GM12874 (cell line): ENCODE data around the gene GDF10.

Experiments used
- TF ChIP-seq, protein P1 (sequence below): IDR thresholded peaks from 2 replicates; pipeline ENCODE4 v1.5.1; 2011; ENCODE audit warnings: low read depth, mild to moderate bottlenecking, control low read depth, low read length, moderate library complexity; ENCODE audit not compliant: insufficient read depth

The GDF10 gene

DNA sequence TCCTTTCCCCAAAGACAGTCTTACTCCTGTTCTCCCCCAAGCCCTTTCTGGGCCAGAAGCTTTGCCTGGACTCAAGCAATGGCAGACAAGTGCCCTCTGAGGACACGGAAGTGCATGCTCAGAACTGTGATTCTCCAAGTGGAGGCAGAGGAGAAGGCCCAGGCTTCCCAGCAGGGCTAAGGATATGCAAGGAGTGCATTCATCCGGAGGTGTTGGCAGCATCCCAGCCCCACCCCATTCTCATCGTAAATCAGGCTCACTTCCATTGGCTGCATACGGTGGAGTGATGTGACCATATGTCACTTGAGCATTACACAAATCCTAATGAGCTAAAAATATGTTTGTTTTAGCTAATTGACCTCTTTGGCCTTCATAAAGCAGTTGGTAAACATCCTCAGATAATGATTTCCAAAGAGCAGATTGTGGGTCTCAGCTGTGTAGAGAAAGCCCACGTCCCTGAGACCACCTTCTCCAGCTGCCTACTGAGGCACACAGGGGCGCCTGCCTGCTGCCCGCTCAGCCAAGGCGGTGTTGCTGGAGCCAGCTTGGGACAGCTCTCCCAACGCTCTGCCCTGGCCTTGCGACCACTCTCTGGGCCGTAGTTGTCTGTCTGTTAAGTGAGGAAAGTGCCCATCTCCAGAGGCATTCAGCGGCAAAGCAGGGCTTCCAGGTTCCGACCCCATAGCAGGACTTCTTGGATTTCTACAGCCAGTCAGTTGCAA is 46.7 kb downstream of the GDF10 start:
- TF ChIP-seq, protein P1, sequence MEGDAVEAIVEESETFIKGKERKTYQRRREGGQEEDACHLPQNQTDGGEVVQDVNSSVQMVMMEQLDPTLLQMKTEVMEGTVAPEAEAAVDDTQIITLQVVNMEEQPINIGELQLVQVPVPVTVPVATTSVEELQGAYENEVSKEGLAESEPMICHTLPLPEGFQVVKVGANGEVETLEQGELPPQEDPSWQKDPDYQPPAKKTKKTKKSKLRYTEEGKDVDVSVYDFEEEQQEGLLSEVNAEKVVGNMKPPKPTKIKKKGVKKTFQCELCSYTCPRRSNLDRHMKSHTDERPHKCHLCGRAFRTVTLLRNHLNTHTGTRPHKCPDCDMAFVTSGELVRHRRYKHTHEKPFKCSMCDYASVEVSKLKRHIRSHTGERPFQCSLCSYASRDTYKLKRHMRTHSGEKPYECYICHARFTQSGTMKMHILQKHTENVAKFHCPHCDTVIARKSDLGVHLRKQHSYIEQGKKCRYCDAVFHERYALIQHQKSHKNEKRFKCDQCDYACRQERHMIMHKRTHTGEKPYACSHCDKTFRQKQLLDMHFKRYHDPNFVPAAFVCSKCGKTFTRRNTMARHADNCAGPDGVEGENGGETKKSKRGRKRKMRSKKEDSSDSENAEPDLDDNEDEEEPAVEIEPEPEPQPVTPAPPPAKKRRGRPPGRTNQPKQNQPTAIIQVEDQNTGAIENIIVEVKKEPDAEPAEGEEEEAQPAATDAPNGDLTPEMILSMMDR: no peak

DNA sequence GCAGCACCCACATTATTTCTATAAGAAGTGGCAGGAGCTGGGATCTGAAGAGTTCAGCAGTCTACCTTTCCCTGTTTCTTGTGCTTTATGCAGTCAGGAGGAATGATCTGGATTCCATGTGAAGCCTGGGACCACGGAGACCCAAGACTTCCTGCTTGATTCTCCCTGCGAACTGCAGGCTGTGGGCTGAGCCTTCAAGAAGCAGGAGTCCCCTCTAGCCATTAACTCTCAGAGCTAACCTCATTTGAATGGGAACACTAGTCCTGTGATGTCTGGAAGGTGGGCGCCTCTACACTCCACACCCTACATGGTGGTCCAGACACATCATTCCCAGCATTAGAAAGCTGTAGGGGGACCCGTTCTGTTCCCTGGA is 47.3 kb downstream of the GDF10 start:
- TF ChIP-seq, protein P1: no peak

DNA sequence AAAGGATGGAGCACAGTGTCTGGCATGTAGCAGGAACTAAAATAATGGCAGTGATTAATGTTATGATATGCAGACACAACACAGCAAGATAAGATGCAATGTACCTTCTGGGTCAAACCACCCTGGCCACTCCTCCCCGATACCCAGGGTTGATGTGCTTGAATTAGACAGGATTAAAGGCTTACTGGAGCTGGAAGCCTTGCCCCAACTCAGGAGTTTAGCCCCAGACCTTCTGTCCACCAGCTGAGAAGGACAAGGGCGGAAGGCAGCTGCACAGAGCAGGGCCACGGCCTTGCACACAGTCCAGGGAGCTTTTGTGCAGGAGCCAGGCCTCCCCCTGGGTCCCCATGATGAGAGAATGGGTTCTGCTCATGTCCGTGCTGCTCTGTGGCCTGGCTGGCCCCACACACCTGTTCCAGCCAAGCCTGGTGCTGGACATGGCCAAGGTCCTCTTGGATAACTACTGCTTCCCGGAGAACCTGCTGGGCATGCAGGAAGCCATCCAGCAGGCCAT is 48.2 kb downstream of the GDF10 start, which contains the start of gene RBP3:
Gene RBP3, plus strand, starts transcription at position 226 of the 514 bp plus-strand sequence. Its CDS starts 122 bp downstream, at position 348.
- TF ChIP-seq, protein P1: no peak

DNA sequence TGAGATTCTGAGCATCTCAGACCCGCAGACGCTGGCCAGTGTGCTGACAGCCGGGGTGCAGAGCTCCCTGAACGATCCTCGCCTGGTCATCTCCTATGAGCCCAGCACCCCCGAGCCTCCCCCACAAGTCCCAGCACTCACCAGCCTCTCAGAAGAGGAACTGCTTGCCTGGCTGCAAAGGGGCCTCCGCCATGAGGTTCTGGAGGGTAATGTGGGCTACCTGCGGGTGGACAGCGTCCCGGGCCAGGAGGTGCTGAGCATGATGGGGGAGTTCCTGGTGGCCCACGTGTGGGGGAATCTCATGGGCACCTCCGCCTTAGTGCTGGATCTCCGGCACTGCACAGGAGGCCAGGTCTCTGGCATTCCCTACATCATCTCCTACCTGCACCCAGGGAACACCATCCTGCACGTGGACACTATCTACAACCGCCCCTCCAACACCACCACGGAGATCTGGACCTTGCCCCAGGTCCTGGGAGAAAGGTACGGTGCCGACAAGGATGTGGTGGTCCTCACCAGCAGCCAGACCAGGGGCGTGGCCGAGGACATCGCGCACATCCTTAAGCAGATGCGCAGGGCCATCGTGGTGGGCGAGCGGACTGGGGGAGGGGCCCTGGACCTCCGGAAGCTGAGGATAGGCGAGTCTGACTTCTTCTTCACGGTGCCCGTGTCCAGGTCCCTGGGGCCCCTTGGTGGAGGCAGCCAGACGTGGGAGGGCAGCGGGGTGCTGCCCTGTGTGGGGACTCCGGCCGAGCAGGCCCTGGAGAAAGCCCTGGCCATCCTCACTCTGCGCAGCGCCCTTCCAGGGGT is 48.9 kb downstream of the GDF10 start:
- TF ChIP-seq, protein P1: no peak

DNA sequence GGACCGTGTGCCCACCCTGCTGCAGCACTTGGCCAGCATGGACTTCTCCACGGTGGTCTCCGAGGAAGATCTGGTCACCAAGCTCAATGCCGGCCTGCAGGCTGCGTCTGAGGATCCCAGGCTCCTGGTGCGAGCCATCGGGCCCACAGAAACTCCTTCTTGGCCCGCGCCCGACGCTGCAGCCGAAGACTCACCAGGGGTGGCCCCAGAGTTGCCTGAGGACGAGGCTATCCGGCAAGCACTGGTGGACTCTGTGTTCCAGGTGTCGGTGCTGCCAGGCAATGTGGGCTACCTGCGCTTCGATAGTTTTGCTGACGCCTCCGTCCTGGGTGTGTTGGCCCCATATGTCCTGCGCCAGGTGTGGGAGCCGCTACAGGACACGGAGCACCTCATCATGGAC is 49.5 kb downstream of the GDF10 start:
- TF ChIP-seq, protein P1: no peak

DNA sequence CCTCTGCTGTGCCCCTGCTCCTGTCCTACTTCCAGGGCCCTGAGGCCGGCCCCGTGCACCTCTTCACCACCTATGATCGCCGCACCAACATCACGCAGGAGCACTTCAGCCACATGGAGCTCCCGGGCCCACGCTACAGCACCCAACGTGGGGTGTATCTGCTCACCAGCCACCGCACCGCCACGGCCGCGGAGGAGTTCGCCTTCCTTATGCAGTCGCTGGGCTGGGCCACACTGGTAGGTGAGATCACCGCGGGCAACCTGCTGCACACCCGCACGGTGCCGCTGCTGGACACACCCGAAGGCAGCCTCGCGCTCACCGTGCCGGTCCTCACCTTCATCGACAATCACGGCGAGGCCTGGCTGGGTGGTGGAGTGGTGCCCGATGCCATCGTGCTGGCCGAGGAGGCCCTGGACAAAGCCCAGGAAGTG is 50.0 kb downstream of the GDF10 start:
- TF ChIP-seq, protein P1: no peak

DNA sequence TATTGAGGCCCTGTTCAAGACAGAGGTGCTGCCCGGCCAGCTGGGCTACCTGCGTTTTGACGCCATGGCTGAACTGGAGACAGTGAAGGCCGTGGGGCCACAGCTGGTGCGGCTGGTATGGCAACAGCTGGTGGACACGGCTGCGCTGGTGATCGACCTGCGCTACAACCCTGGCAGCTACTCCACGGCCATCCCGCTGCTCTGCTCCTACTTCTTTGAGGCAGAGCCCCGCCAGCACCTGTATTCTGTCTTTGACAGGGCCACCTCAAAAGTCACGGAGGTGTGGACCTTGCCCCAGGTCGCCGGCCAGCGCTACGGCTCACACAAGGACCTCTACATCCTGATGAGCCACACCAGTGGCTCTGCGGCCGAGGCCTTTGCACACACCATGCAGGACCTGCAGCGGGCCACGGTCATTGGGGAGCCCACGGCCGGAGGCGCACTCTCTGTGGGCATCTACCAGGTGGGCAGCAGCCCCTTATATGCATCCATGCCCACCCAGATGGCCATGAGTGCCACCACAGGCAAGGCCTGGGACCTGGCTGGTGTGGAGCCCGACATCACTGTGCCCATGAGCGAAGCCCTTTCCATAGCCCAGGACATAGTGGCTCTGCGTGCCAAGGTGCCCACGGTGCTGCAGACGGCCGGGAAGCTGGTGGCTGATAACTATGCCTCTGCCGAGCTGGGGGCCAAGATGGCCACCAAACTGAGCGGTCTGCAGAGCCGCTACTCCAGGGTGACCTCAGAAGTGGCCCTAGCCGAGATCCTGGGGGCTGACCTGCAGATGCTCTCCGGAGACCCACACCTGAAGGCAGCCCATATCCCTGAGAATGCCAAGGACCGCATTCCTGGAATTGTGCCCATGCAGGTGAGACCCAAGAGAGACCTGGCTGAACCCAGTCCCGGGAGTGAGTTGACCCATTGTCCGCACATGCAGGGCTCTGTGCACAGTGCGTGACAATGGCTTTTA is 51.0 kb downstream of the GDF10 start:
- TF ChIP-seq, protein P1: no peak
